Occipital lobe (tissue), 1 donor: ENCODE measurements around the gene SLCO4C1. TPM values are rescaled to one million over a fixed set of nuclear protein-coding genes. Genes with fewer than 3 reads are reported as not detected.

Experiments used
- total RNA-seq: library from RNA; depleted of rRNA; stranded (reverse); fragments of >200 nt; gene quantifications from one replicate; pipeline ENCODE4 v1.2.3, GENCODE V29; 2014

The SLCO4C1 gene
- total RNA-seq, 1 donor from 2014 or later: 0.47 TPM

Other genes starting within 250 kb of the SLCO4C1 start
- 0.94 TPM for gene SLCO6A1, start 202.7 kb upstream of the SLCO4C1 start, total RNA-seq